Karpas-422 (cell line): ENCODE results near the gene SCGB1D2. TPM values are rescaled to one million over a fixed set of nuclear protein-coding genes. Genes with fewer than 3 reads are reported as not detected.

Experiments used
- DNase-seq: peaks from one replicate; pipeline ENCODE4 v3.0.0-alpha.2; 2015
- H2AFZ ChIP-seq: fragments of 200-600 bp; sonication (generic); 2 replicates; pipeline ENCODE4 v1.6.1; 2014; ENCODE audit warnings: antibody characterized with exemption, low read length, mixed read lengths
- H3K27ac ChIP-seq: fragments of 200-600 bp; sonication (generic); 2 replicates; pipeline ENCODE4 v1.5.1; 2014; ENCODE audit warnings: mild to moderate bottlenecking, low read length, moderate library complexity
- H3K27me3 ChIP-seq: fragments of 200-600 bp; sonication (generic); 2 replicates; pipeline ENCODE4 v1.6.1; 2014; ENCODE audit warnings: low read length, mixed read lengths
- H3K36me3 ChIP-seq: fragments of 200-600 bp; sonication (generic); 2 replicates; pipeline ENCODE4 v1.6.1; 2014; ENCODE audit warnings: low read length, mixed read lengths; ENCODE audit not compliant: insufficient read depth
- H3K4me1 ChIP-seq: fragments of 200-600 bp; sonication (generic); 2 replicates; pipeline ENCODE4 v1.6.1; 2014; ENCODE audit warnings: mild to moderate bottlenecking, low read length, mixed read lengths
- H3K4me2 ChIP-seq: fragments of 200-600 bp; sonication (generic); 2 replicates; pipeline ENCODE4 v1.6.1; 2014; ENCODE audit warnings: low read length, low read depth, mild to moderate bottlenecking; ENCODE audit not compliant: poor library complexity, severe bottlenecking
- H3K4me3 ChIP-seq: fragments of 200-600 bp; sonication (generic); 2 replicates; pipeline ENCODE4 v1.5.1; 2014; ENCODE audit warnings: mild to moderate bottlenecking, antibody characterized with exemption, low read length, mixed read lengths
- H3K79me2 ChIP-seq: fragments of 200-600 bp; sonication (generic); 2 replicates; pipeline ENCODE4 v1.6.1; 2014; ENCODE audit warnings: mild to moderate bottlenecking, low read length, mixed read lengths
- H3K9ac ChIP-seq: fragments of 200-600 bp; sonication (generic); 2 replicates; pipeline ENCODE4 v1.6.0; 2014; ENCODE audit warnings: low read length
- H3K9me2 ChIP-seq: fragments of 200-600 bp; sonication (generic), shearing (Covaris generic); replicated peaks from 2 replicates; pipeline ENCODE4 v1.6.0; 2014; ENCODE audit warnings: mild to moderate bottlenecking, low read length, moderate library complexity; ENCODE audit not compliant: insufficient read depth
- H3K9me3 ChIP-seq: fragments of 300-700, 200-600 bp; sonication (generic); 2 replicates; pipeline ENCODE4 v1.6.1; 2014; ENCODE audit warnings: low read length, mixed read lengths
- H4K20me1 ChIP-seq: fragments of 200-600 bp; sonication (generic); 2 replicates; pipeline ENCODE4 v1.6.1; 2014; ENCODE audit warnings: mild to moderate bottlenecking, antibody characterized with exemption, low read length, low read depth; ENCODE audit not compliant: insufficient read depth
- total RNA-seq: library from RNA; depleted of rRNA; stranded (reverse); fragments of >200 nt; shearing (Covaris generic); gene quantifications from 2 replicates; pipeline ENCODE4 v1.2.3, GENCODE V29; 2014; ENCODE audit warnings: low replicate concordance

The SCGB1D2 gene
- total RNA-seq, 1 experiment from 2014 or later, result not detected

- H2AFZ ChIP-seq, result no peak overlapping the region
- no peaks in the 10 kb centered on the region for H3K9me2 ChIP-seq
- H3K27ac ChIP-seq, result no peak overlapping the region
- no peaks in the 10 kb centered on the region for H3K36me3 ChIP-seq
- H3K4me2 ChIP-seq, result no peak overlapping the region
- no peak overlapping the region for H3K9ac ChIP-seq
- no peak overlapping the region for H3K4me3 ChIP-seq
- DNase-seq, result no peak
- H4K20me1 ChIP-seq, result no peaks in the 10 kb centered on the region
- no peaks in the 10 kb centered on the region for H3K4me1 ChIP-seq
- no peaks in the 10 kb centered on the region for H3K79me2 ChIP-seq
- no peaks in the 10 kb centered on the region for H3K9me3 ChIP-seq
- no peaks in the 10 kb centered on the region for H3K27me3 ChIP-seq
Measured at GRCh38 chr11:62266558-62266957, 24.5 kb downstream of the SCGB1D2 start.

GRCh38 chr11:62267050-62267449, 25.0 kb downstream of the SCGB1D2 start:
- H3K36me3 ChIP-seq, result no peaks in the 10 kb centered on the region
- no peak for DNase-seq

GRCh38 chr11:62267576-62267975, 25.5 kb downstream of the SCGB1D2 start:
- Histone ChIP-seq H3K9ac (no peak overlapping the region), H4K20me1 (no peaks in the 10 kb centered on the region), H3K4me1 (no peaks in the 10 kb centered on the region), H2AFZ (no peak overlapping the region), H3K4me3 (no peak overlapping the region), H3K79me2 (no peaks in the 10 kb centered on the region), H3K36me3 (no peaks in the 10 kb centered on the region), H3K9me3 (no peaks in the 10 kb centered on the region), H3K4me2 (no peak overlapping the region), H3K27me3 (no peaks in the 10 kb centered on the region), H3K27ac (no peak overlapping the region), H3K9me2 (no peaks in the 10 kb centered on the region)
- no peak for DNase-seq

More at GRCh38 chr11:62267050-62267449, 25.0 kb downstream of the SCGB1D2 start:
- Histone ChIP-seq H3K4me3 (no peak overlapping the region), H4K20me1 (no peaks in the 10 kb centered on the region), H3K4me2 (no peak overlapping the region), H2AFZ (no peak overlapping the region), H3K27me3 (no peaks in the 10 kb centered on the region), H3K27ac (no peak overlapping the region), H3K9ac (no peak overlapping the region), H3K79me2 (no peaks in the 10 kb centered on the region), H3K9me3 (no peaks in the 10 kb centered on the region), H3K9me2 (no peaks in the 10 kb centered on the region), H3K4me1 (no peaks in the 10 kb centered on the region)

- no peak within 1 kb of the TSS for H3K9ac ChIP-seq
- H3K4me3 ChIP-seq, result no peak within 1 kb of the TSS
- no peaks in the 10 kb centered on the region for H3K36me3 ChIP-seq
- no peak within 1 kb of the TSS for H2AFZ ChIP-seq
- no peaks in the 10 kb centered on the region for H3K27me3 ChIP-seq
- no peaks in the 10 kb centered on the region for H3K79me2 ChIP-seq
- no peak within 1 kb of the TSS for H3K4me2 ChIP-seq
- H4K20me1 ChIP-seq, result no peaks in the 10 kb centered on the region
- no peaks in the 10 kb centered on the region for H3K9me3 ChIP-seq
- no peak for DNase-seq
- H3K4me1 ChIP-seq, result no peaks in the 10 kb centered on the region
- no peaks in the 10 kb centered on the region for H3K9me2 ChIP-seq
- H3K27ac ChIP-seq, result no peak within 1 kb of the TSS
Measured at GRCh38 chr11:62269654-62270278, 27.7 kb downstream of the SCGB1D2 start, which contains the start of gene SCGB2A2. SCGB2A2 (plus strand) TSS chr11:62270158; CDS start chr11:62270217, 59 bp downstream.

GRCh38 chr11:62273284-62273683, 31.2 kb downstream of the SCGB1D2 start:
- H3K4me3 ChIP-seq, result no peak overlapping the region
- no peak for DNase-seq
- H3K36me3 ChIP-seq, result no peaks in the 10 kb centered on the region
- no peaks in the 10 kb centered on the region for H3K79me2 ChIP-seq
- no peaks in the 10 kb centered on the region for H3K27me3 ChIP-seq
- H4K20me1 ChIP-seq, result no peaks in the 10 kb centered on the region
- no peaks in the 10 kb centered on the region for H3K4me1 ChIP-seq
- no peak overlapping the region for H2AFZ ChIP-seq
- no peak overlapping the region for H3K27ac ChIP-seq
- no peak overlapping the region for H3K9ac ChIP-seq
- no peaks in the 10 kb centered on the region for H3K9me2 ChIP-seq
- no peak overlapping the region for H3K4me2 ChIP-seq
- H3K9me3 ChIP-seq, result no peaks in the 10 kb centered on the region

- no peak overlapping the region for H2AFZ ChIP-seq
- H3K79me2 ChIP-seq, result no peaks in the 10 kb centered on the region
- no peaks in the 10 kb centered on the region for H3K9me3 ChIP-seq
- H3K4me3 ChIP-seq, result no peak overlapping the region
- no peak for DNase-seq
- H3K36me3 ChIP-seq, result no peaks in the 10 kb centered on the region
- H3K9me2 ChIP-seq, result no peaks in the 10 kb centered on the region
- H3K4me1 ChIP-seq, result no peaks in the 10 kb centered on the region
- no peak overlapping the region for H3K9ac ChIP-seq
- no peak overlapping the region for H3K4me2 ChIP-seq
- H3K27me3 ChIP-seq, result no peaks in the 10 kb centered on the region
- no peaks in the 10 kb centered on the region for H4K20me1 ChIP-seq
- H3K27ac ChIP-seq, result no peak overlapping the region
Measured at GRCh38 chr11:62273789-62274275, 31.8 kb downstream of the SCGB1D2 start.

GRCh38 chr11:62280452-62280851, 38.4 kb downstream of the SCGB1D2 start:
- no peak overlapping the region for H3K4me2 ChIP-seq
- H3K27me3 ChIP-seq, result no peaks in the 10 kb centered on the region
- no peak overlapping the region for H3K27ac ChIP-seq
- H3K4me1 ChIP-seq, result no peaks in the 10 kb centered on the region
- no peak overlapping the region for H2AFZ ChIP-seq
- H3K79me2 ChIP-seq, result no peaks in the 10 kb centered on the region
- no peaks in the 10 kb centered on the region for H4K20me1 ChIP-seq
- H3K9me2 ChIP-seq, result no peaks in the 10 kb centered on the region
- H3K4me3 ChIP-seq, result no peak overlapping the region
- no peaks in the 10 kb centered on the region for H3K9me3 ChIP-seq
- H3K36me3 ChIP-seq, result no peaks in the 10 kb centered on the region
- H3K9ac ChIP-seq, result no peak overlapping the region
- no peak for DNase-seq
